CD4-positive, alpha-beta T cell treated with Interleukin-1 beta for 1 hour (primary cell): ENCODE data around the gene C3orf22.

Source experiments
- DNase-seq, 2 donors: peaks; one replicate each; pipeline ENCODE4 v3.0.0-alpha.2; 2020 to 2022

Gene C3orf22

DNA sequence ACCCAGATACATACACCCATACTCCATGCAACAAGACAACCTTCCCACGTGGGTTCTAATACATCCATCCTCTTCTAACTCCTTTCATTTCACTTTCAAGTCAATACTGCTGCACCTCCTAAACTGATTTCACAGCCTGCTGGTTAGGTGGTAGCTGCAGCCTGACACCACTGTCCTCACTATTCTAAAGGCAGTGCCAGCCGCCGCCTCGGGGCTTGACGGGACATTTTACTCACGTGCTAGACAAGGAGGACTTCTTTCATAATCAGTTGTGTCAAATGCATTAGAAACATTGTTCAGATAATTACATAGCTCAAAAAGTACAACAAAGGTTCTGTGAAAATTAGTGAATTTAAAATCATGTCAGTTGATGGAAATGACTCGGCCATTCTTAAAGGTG, 47.4 kb downstream of the C3orf22 start:
- no peak for DNase-seq

DNA sequence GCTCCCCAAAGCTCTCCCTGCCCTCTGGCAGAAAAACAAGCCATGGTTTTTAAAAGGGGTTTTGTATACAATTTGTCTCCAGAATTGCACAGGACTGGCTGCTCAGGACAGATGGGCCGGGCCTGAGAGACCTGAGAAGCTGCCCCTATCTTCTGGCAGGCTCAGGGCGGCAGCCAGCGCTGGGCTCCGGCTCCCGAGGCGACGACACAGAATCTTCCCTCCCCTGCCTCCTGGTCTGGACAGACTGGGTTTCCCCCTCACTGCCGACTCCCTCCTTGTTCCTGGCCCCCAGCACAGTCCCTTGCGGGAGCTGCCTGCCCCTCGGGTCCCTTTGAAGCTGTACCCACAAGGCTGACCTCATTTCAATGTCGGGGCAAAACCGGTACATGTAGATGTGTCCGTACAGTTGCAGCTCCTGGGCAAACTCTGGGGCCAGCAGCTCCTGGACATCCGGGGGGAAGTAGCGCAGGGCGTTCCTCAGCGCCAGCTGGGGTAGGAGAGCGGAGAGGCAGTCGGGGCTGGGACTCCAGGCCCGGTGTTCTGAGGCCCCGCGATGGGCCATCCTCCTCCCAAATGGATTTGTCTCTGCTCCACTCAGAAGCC, 48.3 kb downstream of the C3orf22 start:
- no peak for DNase-seq

DNA sequence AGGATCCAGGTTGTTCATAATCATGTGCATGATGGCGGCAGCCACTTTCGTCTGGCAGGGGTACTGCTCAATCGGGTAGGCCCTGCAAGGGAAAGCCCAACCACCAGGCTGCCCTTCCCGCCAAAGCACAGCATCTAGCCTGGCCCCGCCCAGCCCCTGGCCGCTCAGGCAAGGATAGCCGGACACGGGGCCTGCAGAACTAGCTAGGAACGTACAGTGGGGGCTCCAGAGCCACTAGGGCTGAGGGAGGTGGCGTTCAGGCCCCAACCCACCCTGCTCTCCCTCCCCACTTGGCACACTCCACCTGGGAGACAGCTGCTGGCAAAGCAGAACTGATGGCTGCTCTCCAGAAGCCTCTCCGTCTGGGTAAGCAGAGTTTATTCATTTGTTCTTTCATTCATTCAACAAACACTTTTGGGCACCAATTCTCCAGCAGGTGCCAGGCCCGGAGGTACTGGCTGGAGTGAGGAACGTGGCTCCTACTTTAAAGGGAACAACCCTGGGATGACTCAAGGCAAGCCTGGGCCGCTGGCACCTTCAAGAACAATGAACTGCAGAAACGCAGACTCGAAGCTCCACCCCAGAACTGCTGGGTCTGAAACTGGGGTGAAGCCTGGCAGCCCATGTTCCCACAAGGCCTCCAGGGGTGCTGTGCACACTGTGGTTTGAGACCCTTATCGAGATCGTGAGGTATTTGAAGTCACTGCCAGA, 49.0 kb downstream of the C3orf22 start:
- DNase-seq, result no peak

DNA sequence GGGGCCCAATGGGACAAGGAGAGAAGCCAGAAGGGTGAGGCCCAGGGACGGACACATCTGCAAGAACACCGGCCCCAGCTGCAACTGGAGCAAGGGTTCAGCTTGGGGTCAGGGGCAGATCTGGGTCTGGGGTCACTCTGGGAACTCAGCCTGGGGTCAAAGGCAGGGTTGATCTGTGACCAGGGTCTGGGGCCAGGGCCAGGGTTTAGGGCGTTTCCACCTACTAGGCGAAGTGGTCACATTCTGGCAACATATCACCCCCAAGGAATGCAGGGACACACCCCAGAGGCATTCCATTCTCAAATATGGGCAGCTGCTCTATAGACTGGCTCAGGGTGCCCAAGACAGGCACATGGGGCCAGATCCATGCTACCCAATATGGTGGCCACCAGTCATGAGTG, 50.2 kb downstream of the C3orf22 start:
- DNase-seq, result no peak

DNA sequence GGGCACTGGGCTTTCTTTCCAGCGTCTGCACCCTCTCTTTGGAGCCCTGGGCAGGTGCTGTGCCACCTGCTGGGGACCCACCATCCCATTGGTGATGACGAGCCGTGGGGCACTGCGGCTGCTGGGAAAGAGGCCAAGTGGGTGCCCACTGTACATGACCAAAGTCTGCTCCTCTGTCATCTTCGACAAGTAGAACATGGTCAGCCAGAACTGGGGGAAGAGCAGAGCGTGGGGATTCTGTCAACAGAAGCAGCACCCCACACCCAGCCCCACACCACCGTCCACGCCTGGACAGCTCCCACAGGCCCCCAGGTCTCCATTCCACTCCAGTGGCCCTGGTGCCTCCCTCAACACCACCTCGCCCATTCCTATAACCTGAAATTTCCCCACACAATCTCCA, 50.8 kb downstream of the C3orf22 start:
- DNase-seq, result no peak

DNA sequence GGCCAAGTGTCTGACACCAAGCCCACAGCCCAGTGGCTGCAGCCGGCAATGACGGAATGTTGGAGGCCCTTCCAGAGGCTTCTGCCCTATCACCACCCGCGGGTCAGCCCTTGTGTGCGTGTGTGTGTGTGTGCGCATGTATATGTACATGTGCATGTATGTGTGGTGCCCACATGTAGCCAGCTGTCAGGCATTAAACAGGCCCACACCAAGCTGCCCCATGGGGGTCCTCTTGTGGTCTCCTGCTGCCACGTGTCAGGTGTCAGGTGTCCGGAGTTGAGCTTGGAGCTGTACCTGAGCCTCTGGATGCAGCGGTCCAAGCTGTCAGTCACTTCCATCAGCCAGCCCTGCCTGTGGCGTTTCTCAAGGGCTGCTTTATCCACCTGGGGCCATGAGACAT, 55.0 kb downstream of the C3orf22 start:
- DNase-seq, result no peak

DNA sequence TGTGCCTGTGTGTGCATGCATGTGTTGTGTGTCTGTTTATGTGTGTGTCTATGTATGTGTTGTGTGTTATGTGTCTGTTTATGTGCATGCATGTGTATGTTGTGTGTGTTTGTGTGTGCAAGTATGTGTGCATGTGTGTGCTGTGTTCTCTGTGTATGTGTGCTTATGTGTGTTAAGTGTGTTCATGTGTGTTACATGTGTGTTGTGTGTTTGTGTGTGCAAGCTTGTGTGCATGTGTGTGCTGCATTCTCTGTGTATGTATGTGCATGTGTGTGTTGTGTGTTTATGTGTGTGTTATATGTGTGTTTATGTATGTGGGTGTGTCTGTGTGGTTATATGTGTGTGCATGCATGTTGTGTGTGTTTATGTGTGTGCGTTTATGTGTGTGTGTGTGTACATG, 56.1 kb downstream of the C3orf22 start:
- DNase-seq, result no peak

DNA sequence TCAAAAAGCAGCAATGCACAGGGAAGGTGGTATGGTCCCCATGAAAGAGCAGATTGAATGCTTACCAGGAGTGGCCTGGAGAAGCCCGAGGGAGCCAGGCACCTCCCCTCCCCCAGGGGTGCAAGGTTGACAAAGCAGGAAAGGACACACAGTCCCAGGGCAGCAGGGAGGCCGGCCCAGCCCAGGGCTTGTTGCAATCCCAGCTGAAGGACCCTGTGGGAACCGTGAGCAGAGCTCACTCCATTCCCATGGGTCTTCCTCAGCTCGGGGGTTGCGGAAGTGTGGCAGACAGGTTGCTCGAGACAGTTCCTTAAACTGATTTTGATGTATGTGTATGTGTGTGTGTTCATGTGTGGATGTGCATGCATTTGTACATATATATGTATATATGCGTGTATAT, 57.0 kb downstream of the C3orf22 start:
- no peak for DNase-seq

DNA sequence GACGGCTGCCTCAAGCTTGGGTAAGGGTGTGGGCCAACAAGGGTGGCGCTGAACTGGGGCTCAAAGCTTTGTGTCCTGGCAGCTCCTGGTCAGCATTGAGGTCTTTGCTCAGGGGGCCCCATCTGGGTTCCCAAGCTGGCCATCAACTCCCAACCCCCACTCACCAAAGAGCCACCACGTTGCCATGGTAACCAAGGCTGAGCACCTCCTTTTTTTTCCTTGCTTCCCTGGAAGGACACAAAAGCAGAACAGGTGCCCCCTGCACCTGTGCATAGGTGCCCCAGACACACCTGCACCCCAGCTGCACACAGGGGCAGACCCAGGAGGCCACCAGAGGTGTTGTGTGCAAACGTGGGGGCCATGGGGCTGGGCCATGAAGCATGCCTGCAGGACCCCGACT, 57.7 kb downstream of the C3orf22 start:
- DNase-seq, result no peak

DNA sequence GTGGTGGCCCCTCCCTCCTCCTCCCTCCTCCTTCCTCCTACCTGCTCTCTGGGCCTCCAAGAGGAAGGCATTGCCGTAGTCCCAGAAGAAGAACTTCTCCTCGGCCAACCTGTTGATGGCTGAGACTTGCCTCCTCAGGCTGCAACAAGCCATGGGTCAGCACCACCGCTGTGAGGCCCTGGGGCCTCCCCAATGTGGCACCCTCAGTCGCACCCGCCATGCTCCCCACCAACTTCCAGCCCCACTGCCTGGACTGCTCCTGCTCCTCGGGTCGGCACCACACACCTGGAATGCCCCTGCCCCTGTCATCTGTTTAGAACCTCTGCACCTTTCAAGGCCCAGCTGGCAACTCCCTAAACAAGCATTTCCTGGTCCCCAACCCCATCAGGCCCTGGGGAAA, 58.7 kb downstream of the C3orf22 start:
- no peak for DNase-seq
